Keratinocyte (primary cell): ENCODE results near the gene OR5H14. TPM values are rescaled to one million over a fixed set of nuclear protein-coding genes. Genes with fewer than 3 reads are reported as not detected.

Experiments
- DNase-seq: peaks from one replicate; pipeline ENCODE4 v3.0.0-alpha.2; 2011; ENCODE audit warnings: low read depth, missing footprints, low spot score
- FAIRE-seq: peaks from 2 replicates; lab custom pipeline; 2011; peaks lifted over from hg19 to GRCh38; lab: Jason Lieb, UNC
- H2AFZ ChIP-seq: 2 replicates; pipeline ENCODE4 v1.6.0; 2012; ENCODE audit warnings: low read length, control low read depth, inconsistent platforms; ENCODE audit not compliant: control insufficient read depth
- H3K27ac ChIP-seq: 2 replicates; pipeline ENCODE4 v1.5.1; 2011; ENCODE audit warnings: low read length; ENCODE audit not compliant: control insufficient read depth, insufficient read depth
- H3K27me3 ChIP-seq: 3 replicates; pipeline ENCODE4 v1.6.0; 2011; ENCODE audit warnings: low read length; ENCODE audit not compliant: control insufficient read depth, insufficient read depth; ENCODE audit errors: extremely low read depth
- H3K36me3 ChIP-seq, 2 experiments: 2 replicates in 1 of 2; 3 replicates in 1 of 2; pipeline ENCODE4 v1.5.1; 2011; ENCODE audit warnings: low read length in 2 of 2, mild to moderate bottlenecking in 1 of 2; ENCODE audit not compliant: control insufficient read depth in 2 of 2, insufficient read depth in 2 of 2; ENCODE audit errors: extremely low read depth in 1 of 2
- H3K4me1 ChIP-seq: 3 replicates; pipeline ENCODE4 v1.5.1; 2011; ENCODE audit warnings: low read length; ENCODE audit not compliant: control insufficient read depth, insufficient read depth; ENCODE audit errors: extremely low read depth
- H3K4me2 ChIP-seq: 3 replicates; pipeline ENCODE4 v1.6.0; 2011; ENCODE audit warnings: low read depth, low read length; ENCODE audit not compliant: control insufficient read depth, insufficient read depth; ENCODE audit errors: extremely low read depth
- H3K4me3 ChIP-seq, 3 experiments: fragments of 200-600 bp in 1 of 3; sonication (generic) in 1 of 3; 2 replicates in 2 of 3; 3 replicates in 1 of 3; pipeline ENCODE4 v1.5.1; 2011 to 2016; ENCODE audit warnings: low read length in 3 of 3, mild to moderate bottlenecking in 3 of 3, control low read depth in 2 of 3, inconsistent platforms in 1 of 3, low read depth in 1 of 3, mixed read lengths in 1 of 3, mixed run types in 1 of 3, moderate library complexity in 1 of 3; ENCODE audit not compliant: control insufficient read depth in 2 of 3, insufficient read depth in 2 of 3; ENCODE audit errors: extremely low read depth in 1 of 3
- H3K79me2 ChIP-seq: 2 replicates; pipeline ENCODE4 v1.6.0; 2012; ENCODE audit warnings: low read length; ENCODE audit not compliant: control insufficient read depth, insufficient read depth
- H3K9ac ChIP-seq: 3 replicates; pipeline ENCODE4 v1.6.0; 2011; ENCODE audit warnings: low read length; ENCODE audit not compliant: control insufficient read depth, insufficient read depth; ENCODE audit errors: extremely low read depth
- H3K9me1 ChIP-seq: 3 replicates; pipeline ENCODE4 v1.6.0; 2011; ENCODE audit warnings: low read length; ENCODE audit not compliant: control insufficient read depth, insufficient read depth; ENCODE audit errors: extremely low read depth
- H3K9me3 ChIP-seq: 2 replicates; pipeline ENCODE4 v1.5.1; 2012; ENCODE audit warnings: low read depth, low read length; ENCODE audit not compliant: control insufficient read depth
- H4K20me1 ChIP-seq: 3 replicates; pipeline ENCODE4 v1.6.0; 2011; ENCODE audit warnings: low read length; ENCODE audit not compliant: control insufficient read depth, insufficient read depth; ENCODE audit errors: extremely low read depth
- CTCF ChIP-seq, 3 experiments: IDR thresholded peaks in 1 of 3; conservative IDR thresholded peaks in 1 of 3; optimal IDR thresholded peaks in 1 of 3; 2 replicates in 2 of 3; 3 replicates in 1 of 3; pipeline versions ENCODE3 to v1.5.1; 2011; ENCODE audit warnings: low read length in 3 of 3, mild to moderate bottlenecking in 3 of 3, moderate library complexity in 2 of 3, control low read depth in 1 of 3, inconsistent platforms in 1 of 3; ENCODE audit not compliant: insufficient read depth in 2 of 3; ENCODE audit errors: extremely low read depth in 1 of 3
- EZH2 ChIP-seq: IDR thresholded peaks from one replicate; pipeline ENCODE4 v1.6.1; 2012; ENCODE audit warnings: inconsistent platforms, mild to moderate bottlenecking, low read length, moderate library complexity
- dilution Hi-C: fragments of 300-500 bp; cut with MboI; formaldehyde crosslinking; loops from one replicate; pipeline ENCODE4 v1.7.0; 2020; ENCODE audit warnings: low sequenced_read_pairs; ENCODE audit not compliant: extremely low pct_ligation_motif_present
- polyA plus RNA-seq, 5 experiments: library from polyadenylated mRNA; depleted of rRNA in 3 of 5; stranded (reverse) in 3 of 5; stranded (forward) in 1 of 5; unstranded in 1 of 5; fragments of >200 nt; gene quantifications; 1 replicate in 1 of 5; 2 replicates in 3 of 5; 3 replicates in 1 of 5; pipeline versions ENCODE4 v1.2.1 to v1.2.3, GENCODE V29; 2011 to 2012; ENCODE audit warnings: missing spikeins in 2 of 5, low read depth in 1 of 5, low replicate concordance in 1 of 5

The OR5H14 gene
- polyA plus RNA-seq, 1 donor (not counting 4 experiments of a cell fraction or from before 2014, with no cell fraction given), result not detected

DNA sequence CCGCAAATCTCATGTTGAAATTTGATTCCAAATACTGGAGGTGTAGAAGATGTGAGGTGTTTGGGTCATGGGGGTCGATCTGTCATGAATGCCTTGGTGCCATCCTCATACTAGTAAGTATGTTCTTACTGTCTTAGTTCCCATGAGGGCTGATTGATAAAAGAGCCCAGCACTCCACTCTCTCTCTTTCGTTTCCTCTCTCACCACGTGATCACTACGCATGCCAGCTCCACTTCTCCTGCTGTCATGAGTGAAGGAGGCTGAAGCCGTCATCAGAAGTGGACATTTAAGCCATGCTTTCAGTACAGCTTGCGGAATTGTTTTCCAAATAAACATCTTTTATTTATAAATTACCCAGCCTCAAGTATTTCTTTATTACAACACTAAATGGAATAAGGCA lies 25.3 kb downstream of the OR5H14 start:
- Histone ChIP-seq H3K27ac (no peak overlapping the region), H4K20me1 (no peaks in the 10 kb centered on the region), H3K9me1 (no peaks in the 10 kb centered on the region), H3K9ac (no peak overlapping the region), H3K36me3 (no peaks in the 10 kb centered on the region), H3K4me1 (no peaks in the 10 kb centered on the region), H3K4me2 (no peak overlapping the region), H3K79me2 (no peaks in the 10 kb centered on the region), H3K9me3 (no peaks in the 10 kb centered on the region), H3K27me3 (no peaks in the 10 kb centered on the region), H2AFZ (no peak overlapping the region), H3K4me3 (no peak overlapping the region)
- TF ChIP-seq EZH2, result no peak
- TF ChIP-seq CTCF (optimal IDR thresholded peaks at IDR 0.05 in 1 of 3, IDR thresholded peaks at IDR 0.05 in 1 of 3, conservative IDR thresholded peaks at IDR 0.05 in 1 of 3; ENCODE audit: extremely low read depth in 1 of 3, insufficient read depth in 2 of 3, low read length in 3 of 3), result no peak
- no peak for DNase-seq
- FAIRE-seq, result no peak
- dilution Hi-C loops, result no loop called here

DNA sequence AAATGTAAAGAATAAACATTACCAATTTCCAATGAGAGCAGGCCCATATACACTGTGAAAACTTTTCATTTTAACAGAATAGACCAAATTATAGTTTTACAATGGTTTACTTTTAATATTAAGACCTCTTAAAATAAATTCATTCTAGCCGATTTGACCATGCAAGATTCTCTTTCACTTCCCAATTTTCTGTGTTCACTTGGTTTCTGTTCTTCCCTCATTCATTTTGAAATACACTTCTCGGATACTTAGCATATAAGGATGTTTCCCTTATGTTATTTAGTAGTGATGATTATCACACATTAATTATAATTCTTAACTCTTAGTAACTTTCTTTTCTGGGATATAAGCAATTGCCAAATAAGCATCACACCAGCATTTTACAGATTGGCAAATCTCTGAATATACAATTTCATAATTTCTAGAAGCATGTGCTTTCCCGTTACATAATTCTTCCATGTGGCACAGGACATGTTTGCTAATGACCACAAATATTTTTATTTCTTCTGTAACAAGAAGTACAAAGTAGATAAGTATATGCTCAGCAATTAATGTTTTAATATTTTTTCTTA lies 33.1 kb downstream of the OR5H14 start:
- Histone ChIP-seq H3K27ac (no peak overlapping the region), H3K79me2 (no peaks in the 10 kb centered on the region), H3K9me3 (no peaks in the 10 kb centered on the region), H3K4me1 (no peaks in the 10 kb centered on the region), H3K9me1 (no peaks in the 10 kb centered on the region), H3K9ac (no peak overlapping the region), H3K27me3 (no peaks in the 10 kb centered on the region), H3K4me2 (no peak overlapping the region), H2AFZ (no peak overlapping the region), H3K4me3 (no peak overlapping the region), H3K36me3 (no peaks in the 10 kb centered on the region), H4K20me1 (no peaks in the 10 kb centered on the region)
- dilution Hi-C loops, result no loop called here
- FAIRE-seq (no peak), DNase-seq (no peak)
- TF ChIP-seq CTCF (optimal IDR thresholded peaks at IDR 0.05 in 1 of 3, IDR thresholded peaks at IDR 0.05 in 1 of 3, conservative IDR thresholded peaks at IDR 0.05 in 1 of 3; ENCODE audit: extremely low read depth in 1 of 3, insufficient read depth in 2 of 3, low read length in 3 of 3) (no peak), EZH2 (no peak)
